NCI-H2029 treated with DMSO at 0.1 percent for 48 hours (cell line): ENCODE data around the gene HIRA.
A peak's percentile ranks its signal among the peaks of the same experiment; 100 is the strongest.
"Not testable (repeated sequence)": the region's sequence is repeated elsewhere in the genome, so short reads cannot be mapped to it uniquely, and the experiment has no call there.

Experiments used
- DNase-seq: peaks from one replicate; lab custom pipeline; 2025; lab: John Stamatoyannopoulos, UW

The HIRA gene

DNA sequence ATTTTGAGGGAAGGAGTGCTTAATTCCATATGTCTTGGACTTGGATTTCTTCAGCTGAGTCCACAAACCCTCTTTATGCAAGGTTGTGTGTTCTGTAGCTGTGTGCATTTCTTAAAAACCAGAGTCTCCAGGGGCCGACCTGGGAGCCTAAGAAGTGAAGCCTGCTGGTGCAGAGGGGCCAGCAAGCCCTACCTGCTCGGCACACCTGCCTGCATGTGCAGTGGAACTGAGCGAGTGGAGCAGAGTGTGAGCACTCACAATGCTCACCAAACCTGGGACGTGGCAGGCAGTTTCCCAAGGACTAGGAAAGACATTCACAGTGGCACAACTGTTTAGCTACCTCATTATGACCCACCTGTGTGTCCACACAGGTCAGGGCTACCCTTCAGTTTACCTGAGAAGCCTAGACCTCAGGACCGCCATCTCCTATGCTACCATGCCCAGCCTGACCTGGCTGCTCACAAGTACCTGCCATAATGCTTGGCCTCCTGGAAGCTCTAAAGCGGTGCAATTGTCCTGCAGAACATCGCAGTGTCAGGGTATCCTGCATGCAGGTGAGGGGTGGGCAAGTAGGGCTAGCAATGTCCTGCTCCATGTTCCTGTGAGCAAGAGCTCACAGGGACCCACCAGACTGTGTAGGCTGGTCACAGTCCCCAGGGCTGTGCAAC lies 12.1 kb upstream of the HIRA start:
- DNase-seq: no peak

DNA sequence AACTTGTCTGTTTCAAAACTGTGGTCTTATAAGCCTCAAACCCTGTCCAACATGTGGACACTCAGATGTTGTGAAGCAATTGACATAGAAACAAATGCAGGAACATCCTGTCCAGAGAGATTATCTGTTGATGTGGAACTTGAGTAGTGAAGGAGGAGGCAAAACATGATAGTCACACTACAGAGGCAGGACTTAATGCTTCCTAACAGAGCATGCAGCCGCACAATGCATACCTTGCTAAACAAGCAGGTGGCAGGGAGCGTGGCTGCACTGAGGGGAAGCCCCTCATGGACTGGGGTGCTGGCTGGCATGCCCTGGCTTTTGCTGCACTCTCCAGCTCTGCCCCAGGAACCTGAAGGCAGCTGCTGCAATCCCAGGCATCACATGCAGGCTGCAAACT lies 10.6 kb upstream of the HIRA start:
- DNase-seq: no peak

DNA sequence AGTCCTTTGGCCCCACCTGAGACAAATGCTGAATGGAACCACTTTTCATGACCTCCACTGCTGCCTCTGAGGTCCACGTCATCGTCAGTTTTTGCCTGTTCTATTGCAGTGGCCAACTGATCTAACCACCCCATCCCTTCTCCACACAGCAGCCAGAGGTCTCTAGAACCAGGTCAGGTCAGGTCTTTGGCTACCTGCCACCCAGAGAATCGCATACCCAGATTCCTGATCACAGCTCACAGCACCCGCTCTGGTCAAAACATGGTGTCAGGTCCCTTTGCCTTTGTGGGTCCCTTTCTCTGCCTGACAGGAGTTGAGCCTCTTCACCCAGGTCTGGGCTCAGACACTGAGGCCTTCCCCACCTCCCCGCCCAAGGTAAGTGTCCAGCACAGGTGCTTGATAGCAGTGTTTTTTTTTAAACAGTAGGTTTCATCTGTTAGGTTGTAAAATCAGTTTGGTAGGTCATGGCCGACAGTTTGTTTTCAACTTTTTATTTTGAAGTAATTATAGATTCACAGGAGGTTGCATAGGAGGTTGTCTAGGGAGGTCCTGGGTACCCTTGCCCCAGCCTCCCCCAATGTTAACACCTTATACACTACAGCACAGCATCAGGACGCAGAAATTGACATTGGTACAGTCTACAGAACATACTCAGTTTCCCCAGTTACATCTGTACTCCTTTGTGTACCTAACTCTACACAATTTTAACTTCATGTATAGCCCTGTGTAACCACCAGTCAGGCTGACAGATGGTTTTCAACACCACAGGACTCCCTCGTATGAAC lies 9.1 kb upstream of the HIRA start:
- no peak for DNase-seq

DNA sequence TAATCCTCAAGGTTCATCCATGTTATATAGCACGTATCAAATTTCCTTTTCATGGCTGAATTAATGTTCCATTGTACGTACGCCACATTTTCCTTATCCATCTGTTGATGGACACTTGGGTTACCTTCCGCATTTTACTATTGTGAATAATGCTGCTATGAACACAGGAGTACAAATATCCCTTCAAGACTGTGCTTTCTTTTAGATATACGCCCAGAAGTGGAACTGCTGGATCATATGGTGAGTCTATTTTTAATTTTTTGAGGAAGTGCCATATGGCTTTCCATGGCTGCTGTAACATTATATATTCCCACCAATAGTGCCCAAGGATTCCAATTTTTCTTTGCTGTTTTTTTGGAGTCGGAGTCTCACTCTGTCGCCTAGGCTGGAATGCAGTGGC lies 6.8 kb upstream of the HIRA start:
- DNase-seq: no peak

DNA sequence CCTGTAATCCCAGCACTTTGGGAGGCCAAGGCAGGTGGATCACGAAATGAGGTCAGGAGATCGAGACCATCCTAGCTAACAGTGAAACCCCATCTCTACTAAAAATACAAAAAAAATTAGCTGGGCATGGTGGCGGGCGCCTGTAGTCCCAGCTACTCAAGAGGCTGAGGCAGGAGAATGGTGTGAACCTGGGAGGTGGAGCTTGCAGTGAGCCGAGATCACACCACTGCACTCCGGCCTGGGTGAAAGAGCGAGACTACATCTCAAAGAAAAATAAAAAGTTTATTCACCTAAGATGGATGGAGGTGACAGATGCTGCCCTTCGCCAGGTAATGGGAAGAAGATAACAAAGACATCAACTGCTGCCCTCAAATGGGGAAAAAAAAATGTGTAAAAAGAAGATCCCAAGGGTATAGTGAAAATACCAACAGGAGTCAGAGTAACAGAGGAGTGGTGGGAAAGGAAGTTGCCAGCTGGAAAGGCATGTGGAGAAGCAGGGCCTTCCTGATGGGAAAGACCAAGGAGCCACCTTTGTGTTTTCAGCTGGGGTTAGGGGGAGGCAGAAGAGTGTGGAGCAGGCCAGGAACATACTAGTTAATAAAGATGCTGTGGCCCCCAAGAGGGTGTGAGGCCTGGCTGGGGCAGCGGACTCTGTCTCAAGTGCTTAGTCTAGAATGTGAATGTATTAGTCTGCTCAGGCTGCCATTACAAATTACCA lies 5.1 kb upstream of the HIRA start:
- not testable (repeated sequence) for DNase-seq

DNA sequence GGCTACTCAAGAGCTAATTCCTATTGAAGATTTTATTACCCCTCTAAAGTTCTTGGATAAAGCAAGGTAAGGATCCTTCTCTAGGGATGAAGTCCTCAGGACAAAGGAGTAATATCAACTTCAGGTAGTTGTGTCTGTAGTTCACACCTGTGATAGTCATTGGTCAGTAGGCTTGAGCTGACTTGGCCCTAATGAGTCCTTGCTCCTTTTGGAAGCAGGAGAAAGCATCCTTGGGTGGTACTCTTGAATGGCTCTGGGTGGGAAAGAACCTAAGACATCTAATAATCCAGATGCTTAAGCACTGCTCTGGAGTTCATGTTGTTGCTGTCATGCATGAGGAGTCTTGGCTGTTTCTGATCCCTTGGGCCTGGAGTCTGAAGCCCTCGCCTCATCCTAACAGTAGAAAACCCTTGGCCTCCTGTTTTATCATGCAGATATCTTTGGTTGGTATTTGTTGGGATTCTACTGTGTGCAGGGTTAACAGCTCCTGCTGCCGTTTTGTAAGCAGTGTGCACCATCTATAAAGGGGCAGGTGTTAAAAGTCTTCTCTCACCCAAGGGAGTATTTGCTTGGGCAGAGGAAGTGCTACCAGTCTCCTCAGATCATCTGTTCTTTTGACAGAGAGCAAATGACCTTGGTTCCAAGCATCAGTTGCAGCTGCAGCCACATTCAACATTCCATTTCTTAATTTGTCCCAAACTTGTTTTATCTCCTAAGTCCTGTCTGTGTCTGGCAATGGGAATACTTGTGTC lies 3.5 kb upstream of the HIRA start:
- no peak for DNase-seq

DNA sequence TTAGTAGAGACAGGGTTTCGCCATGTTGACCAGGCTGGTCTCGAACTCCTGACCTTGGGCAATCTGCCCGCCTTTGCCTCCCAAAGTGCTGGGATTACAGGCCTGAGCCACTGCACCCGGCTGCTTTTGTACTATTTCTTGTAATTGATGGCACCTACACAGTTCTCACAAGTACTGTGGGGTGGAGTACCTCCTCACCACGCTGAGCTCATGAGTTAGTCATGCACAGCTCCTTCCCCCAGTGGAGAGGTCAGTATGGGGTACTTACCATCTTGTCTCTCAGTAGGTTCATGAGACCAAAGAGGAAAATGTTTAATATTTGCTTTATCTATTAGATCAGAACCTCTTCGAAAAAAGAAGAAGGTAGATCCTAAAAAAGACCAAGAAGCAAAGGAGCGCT lies 2.9 kb upstream of the HIRA start:
- DNase-seq: no peak

DNA sequence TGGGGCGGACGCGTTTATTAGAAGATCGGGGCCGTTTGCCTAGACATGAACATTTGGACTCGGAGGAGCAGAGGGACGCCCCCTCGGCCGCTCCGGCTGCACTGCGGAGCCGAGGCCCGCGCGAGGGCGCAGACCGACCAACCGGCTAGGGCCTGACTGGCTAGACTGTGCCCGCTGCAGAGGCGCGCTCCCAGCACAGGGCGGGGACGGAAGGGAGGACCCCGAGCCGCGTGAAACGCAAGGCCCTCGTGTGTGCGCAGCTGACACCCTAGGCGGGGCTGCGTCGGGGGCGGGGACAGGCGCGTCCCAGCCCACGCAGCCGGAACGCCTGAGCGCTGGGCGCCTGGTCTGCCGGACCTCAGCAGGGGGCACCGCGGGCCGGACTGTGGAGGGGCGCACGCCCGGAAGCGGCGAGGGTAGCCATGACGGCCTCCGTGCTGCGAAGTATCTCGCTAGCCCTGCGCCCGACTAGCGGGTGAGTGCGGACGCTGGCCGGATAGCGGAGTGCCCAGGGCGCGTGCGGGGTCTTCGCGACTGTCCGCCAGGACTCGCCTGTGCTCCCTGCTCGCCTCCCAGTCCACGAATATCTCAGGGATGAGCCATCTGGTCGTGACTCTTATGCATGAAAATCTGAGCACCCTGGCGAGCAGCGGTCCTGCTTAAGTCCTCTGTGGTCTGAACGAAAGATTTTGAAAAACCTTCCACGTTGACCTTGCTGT lies 759 bp upstream of the HIRA start, which contains the start of gene MRPL40:
Gene MRPL40, plus strand, starts transcription at position 413 of the 719 bp plus-strand sequence. Its CDS starts 10 bp downstream, at position 423.
- peak; percentile 46 for DNase-seq

DNA sequence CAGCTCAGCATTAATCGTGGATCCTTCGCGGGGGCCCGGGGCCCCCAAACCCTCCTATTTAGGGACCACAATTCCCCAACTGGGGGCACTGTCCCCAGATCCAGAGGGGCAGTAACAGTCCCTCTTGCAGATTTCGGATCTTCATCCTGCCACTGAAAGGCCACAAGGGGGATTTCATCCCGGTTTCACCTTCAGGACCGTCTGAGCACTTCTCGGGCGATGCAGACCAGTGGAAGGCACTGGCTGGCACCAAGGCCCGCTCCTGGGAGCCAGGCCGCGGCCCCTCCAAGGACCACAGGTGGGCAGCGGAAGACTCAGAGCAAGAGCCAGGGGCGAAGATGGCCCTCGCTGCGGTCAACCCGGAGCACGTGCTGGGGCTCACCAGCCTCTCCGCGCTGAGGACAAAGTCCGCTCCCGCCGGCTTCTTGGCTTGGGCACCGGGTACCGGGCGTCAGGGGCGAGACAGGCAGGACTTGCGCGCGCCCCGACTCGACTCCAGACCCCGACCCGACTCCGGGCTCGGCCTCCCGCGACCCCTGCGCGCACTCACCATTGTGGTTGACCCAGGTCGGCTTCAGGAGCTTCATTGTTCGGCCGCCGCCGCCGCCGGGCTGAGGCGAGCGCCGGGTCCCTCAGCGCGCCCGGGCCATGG lies 517 bp downstream of the HIRA start:
- DNase-seq: no peak

DNA sequence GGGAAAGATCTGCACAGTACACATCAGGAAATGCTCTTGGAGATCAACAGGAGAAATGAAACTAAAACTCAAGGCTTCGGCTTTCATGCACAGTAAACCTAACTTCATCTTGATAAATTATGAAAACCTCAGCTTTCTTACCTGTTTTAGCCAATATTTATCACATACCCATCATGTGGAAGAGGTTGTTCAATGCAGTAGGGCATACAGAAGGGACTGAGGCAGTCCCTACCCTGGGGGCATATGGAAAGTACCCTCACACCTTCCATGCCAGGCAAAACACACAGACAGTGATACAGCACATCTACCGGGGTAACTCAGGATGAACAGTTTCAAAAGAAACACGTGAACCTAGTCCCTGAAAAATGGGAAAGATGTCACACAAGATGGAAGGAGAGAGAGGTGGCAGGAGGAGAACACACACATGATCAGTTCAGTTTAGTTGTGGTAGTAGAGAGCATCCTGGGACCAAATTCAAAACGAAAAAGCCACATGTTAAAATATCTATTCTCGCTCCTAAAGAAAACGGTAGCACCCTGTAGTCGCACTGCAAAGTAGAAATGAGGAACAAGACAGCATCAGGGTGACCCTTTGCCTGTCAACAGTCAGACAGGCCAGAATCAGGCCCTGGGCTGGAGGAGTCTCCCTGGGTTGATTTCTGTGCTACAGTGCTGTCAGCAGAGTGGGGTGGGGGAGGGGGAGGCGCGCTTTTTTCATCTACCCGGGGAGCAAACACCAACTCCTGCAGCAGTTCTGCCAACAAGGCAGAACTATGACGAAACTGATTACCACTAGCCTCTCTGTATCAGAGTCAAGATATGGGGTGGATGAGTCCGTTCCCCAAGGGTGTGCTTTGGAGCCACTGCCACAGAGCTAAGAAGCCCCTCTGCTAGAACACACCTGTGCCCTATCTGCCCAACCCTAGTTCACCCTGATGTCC lies 1.3 kb downstream of the HIRA start:
- DNase-seq: no peak

DNA sequence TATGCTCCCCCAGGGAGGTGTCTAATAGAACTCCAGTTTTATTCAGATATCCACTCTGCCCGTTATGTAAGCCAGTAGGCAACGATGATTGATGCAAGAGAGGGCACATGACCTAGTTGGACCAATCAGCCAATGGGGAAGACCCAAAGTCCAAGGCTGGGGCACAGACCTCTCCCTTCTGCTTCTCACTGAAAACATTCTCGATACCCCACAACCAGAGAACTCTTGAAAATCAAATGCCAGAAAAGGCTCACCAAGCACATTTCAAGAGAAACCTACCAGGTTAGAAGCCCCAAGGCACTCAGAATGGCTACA lies 7.4 kb downstream of the HIRA start:
- DNase-seq: no peak

DNA sequence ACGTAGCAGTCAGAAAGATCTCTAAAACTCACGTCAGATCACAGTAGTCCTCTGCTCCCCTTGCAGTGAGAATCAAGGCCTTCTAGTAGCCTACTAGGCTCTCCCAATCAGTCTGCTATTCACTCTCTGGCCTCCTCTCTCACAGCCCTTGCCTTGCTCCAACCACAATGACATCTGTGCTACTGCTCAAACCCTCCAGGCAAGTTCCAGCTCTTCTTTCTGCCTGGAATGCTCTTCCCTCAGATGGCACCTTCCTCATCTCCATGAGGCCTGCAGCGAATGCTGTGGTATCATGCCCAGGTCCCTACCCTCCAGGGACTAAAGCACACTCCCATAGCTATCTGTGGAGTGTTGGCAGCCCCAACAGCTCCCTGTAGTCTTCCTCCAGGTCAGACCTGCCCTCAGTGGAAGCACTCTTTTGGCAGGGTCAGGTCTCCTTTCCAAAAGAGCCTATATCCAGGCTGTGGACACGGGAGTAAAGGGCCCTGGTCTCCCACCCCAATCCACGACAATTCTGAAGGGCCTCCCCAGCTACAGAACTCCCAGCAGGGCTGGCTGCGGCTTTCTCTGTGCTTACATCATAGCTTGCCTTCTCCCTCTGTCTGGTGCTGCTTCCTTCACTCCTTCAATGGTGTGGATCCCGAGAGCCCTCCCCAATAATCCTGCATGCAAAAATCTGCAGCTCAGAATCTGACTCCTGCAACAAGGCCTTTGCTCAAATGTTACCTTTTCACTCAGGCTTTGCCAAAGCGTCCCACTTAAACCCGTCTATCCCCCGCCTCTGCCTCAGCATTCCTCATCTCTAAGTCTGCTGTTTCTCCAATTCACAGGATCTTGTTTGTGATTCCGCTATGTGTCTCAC lies 8.9 kb downstream of the HIRA start:
- DNase-seq: no peak

DNA sequence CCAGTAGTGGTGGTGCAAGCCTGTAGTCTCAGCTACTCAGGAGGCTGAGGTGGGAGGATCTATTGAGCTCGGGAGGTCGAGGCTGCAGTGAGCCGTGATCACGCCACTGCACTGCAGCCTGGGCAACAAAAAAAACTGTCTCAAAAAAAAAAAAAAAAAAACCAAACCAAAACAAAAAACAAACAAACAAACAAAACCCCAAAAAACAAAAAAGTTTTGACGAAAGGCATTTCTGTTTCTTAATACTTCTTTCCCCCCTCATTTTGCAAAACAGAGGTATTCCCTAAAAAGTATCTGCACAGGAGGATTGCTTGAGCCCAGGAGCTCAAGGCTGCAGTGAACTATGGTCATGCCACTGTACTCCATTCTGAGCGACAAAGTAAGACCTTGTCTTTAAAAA lies 11.2 kb downstream of the HIRA start:
- no peak for DNase-seq

DNA sequence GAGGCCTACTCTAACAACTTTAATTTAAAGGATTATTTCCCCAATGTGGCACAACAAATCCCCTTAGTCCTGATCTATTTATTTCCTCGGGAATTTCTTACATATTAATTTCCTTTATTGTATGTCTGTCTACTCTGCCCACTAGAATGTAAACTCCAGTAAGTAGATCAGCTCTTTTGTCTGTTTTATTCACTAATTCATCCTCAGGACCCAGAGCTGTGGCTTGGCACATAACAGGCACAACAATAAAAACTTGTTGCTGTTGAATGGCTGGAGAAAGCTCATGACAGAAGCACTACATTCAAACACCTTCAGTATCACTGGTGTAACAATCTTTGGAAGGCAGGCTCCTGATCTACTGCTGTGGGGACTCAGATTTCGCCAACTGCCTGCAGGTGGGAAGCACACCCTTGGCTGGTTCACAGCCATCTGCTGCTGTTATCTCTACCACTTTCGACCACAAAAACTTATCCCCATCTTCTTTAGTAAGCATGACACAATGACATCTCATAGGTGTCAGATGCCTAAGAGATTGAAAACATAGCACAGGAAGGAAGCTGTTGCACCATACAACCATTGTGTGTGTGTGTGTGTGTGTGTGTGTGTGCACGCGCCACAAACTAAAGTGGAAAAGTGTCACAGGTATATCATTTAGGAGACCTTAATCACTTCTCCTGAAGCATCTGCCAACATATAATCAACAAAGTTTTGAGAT lies 11.9 kb downstream of the HIRA start:
- no peak for DNase-seq

DNA sequence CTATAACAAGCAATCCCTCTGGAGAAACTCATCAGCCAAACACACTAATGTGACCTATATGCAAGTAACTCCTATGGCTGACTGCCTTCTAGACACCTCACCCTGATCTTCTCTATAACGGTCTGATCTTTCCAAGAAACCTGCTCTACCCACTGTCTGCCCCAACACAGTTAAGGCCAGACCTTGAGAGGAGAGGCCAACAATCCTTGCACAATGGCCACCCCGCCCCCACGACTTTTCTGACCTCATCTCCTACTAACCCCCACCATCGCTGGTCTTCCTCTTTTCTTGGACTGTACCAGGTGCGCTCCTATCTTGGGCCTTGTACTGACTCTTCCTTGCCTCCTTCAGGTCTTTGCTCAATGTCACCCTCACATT lies 12.5 kb downstream of the HIRA start:
- no peak for DNase-seq

DNA sequence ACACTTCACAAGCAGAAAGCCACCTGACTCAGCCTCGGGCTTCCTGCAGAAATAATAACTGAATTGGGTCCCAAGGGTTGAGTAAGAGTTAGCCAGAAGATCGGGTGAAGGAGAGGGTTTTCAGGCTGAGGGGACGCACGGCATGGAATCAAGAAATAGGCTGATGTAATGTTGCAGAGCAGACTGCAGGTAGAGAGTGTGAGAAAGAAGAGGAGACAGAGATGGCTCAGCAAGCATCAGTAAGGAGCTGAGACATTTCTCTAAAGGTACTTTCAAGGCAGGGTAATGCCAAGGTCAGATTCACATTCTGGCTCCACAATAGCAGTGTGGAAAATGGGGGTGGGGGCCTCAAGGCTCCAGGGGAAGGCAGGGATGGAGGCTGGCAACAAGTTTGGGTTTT lies 18.6 kb downstream of the HIRA start:
- no peak for DNase-seq

DNA sequence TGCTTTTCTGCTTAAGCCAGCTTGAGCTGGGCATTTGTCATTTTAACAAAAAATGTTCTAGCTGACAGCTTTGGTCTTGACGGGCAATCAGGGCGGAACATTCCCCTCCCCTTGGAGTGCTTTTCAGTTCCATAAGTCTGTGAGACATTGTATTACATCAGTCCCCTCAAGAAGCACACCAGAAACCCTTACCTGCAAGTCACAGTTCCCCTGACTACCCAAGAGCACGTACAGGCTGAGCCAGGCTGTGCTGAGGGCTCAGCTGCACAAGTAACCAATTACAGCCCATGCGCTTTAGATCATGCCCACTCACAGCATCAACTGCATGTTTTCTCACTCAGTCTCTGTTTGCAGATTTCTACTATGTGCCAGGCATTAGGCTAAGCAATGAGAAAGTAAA lies 19.1 kb downstream of the HIRA start:
- no peak for DNase-seq

DNA sequence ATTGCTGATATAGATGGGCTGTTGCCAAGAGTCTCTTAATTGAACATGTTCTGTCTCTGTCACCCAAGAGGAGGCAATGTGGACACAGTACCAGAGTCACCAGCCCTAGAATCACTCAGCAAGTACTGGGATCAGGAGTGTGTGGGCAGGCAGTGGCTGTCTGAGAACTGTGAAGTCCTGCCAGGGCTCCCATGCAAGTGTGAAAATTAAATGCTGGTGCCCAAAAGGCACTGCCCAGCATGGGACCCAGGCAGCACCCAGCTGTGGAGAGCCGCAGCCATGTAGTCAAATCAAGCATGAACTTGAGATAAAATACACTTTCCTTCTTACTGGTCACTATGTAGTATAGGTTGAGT lies 19.9 kb downstream of the HIRA start:
- DNase-seq: no peak
